SU-DHL-6 (cell line): ENCODE results near the gene TBX5.

Source experiments
- H2AFZ ChIP-seq: fragments of 200-600 bp; sonication (generic); 2 replicates; pipeline ENCODE4 v1.6.1; 2014; ENCODE audit warnings: low read depth, mild to moderate bottlenecking, moderate library complexity, mixed read lengths, antibody characterized with exemption, low read length; ENCODE audit not compliant: severe bottlenecking
- H3F3A ChIP-seq: fragments of 200-600 bp; shearing (Covaris generic); 2 replicates; pipeline ENCODE4 v1.6.0; 2016; ENCODE audit warnings: antibody characterized with exemption, mild to moderate bottlenecking; ENCODE audit not compliant: insufficient read depth
- H3K27ac ChIP-seq: fragments of 200-600 bp; sonication (generic); 2 replicates; pipeline ENCODE4 v1.5.1; 2016; ENCODE audit warnings: low read depth, mild to moderate bottlenecking, low read length, moderate library complexity, mixed read lengths
- H3K27me3 ChIP-seq: fragments of 200-600 bp; sonication (generic), shearing (Covaris generic); 2 replicates; pipeline ENCODE4 v1.6.0; 2014; ENCODE audit warnings: mild to moderate bottlenecking, low read length
- H3K36me3 ChIP-seq: fragments of 200-600 bp; sonication (generic); 2 replicates; pipeline ENCODE4 v1.6.1; 2014; ENCODE audit warnings: mild to moderate bottlenecking, low read length, mixed read lengths
- H3K4me2 ChIP-seq: fragments of 300-600, 200-600 bp; shearing (Covaris generic), sonication (generic); 2 replicates; pipeline ENCODE4 v1.6.0; 2014; ENCODE audit warnings: low read length, low read depth, mild to moderate bottlenecking; ENCODE audit not compliant: poor library complexity, severe bottlenecking
- H3K4me3 ChIP-seq: fragments of 200-600 bp; sonication (generic); 2 replicates; pipeline ENCODE4 v1.5.1; 2014; ENCODE audit warnings: antibody characterized with exemption, low read length, mild to moderate bottlenecking, mixed read lengths; ENCODE audit not compliant: insufficient read depth, poor library complexity, severe bottlenecking
- H3K79me2 ChIP-seq: fragments of 200-600 bp; sonication (generic); 2 replicates; pipeline ENCODE4 v1.6.1; 2014; ENCODE audit warnings: mild to moderate bottlenecking, low read length, moderate library complexity; ENCODE audit not compliant: insufficient read depth
- H3K9ac ChIP-seq: fragments of 200-600 bp; sonication (generic); 2 replicates; pipeline ENCODE4 v1.7.0; 2014; ENCODE audit warnings: mild to moderate bottlenecking, low read length
- H3K9me2 ChIP-seq: fragments of 200-600 bp; sonication (generic); replicated peaks from 2 replicates; pipeline ENCODE4 v1.6.1; 2014; ENCODE audit warnings: low read length; ENCODE audit not compliant: insufficient read depth
- H3K9me3 ChIP-seq: fragments of 200-600 bp; sonication (generic); 2 replicates; pipeline ENCODE4 v1.6.1; 2014; ENCODE audit warnings: low read length, mixed read lengths; ENCODE audit not compliant: insufficient read depth
- H4K20me1 ChIP-seq: fragments of 200-600 bp; sonication (generic); 2 replicates; pipeline ENCODE4 v1.6.1; 2014; ENCODE audit warnings: low read depth, mild to moderate bottlenecking, antibody characterized with exemption, low read length, moderate library complexity, mixed read lengths
- EZH2phosphoT487 ChIP-seq: fragments of 200-600 bp; sonication (generic), shearing (Covaris generic); conservative IDR thresholded peaks from 2 replicates; pipeline ENCODE4 v1.6.1; 2018; ENCODE audit warnings: mild to moderate bottlenecking, antibody characterized with exemption, low read length, moderate library complexity, mixed read lengths
- TF ChIP-seq, protein P1 (sequence below): fragments of 200-600 bp; sonication (generic); IDR thresholded peaks from one replicate; pipeline ENCODE4 v1.5.1; 2017; ENCODE audit warnings: antibody characterized with exemption, mild to moderate bottlenecking, low read length, moderate library complexity; ENCODE audit not compliant: insufficient read depth, poor library complexity, severe bottlenecking

TBX5 gene

DNA sequence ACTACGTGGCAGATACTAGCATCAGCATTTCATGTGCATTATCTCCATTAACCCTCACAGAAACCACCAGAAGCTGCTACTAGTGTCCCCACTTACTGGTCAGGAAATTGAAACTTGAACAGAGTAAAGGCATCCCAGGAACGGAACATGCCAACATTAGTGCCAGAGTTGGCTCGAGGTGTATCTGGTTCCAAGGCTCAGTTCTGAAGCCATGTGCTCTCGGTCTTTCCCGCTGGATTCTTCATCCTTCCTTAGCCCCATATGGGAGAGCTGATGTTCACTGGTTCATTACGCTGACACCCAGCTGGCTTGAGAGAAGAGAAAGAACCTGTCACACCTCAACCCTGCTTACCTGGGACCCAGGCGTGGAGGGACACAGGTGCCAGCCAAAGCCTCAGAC, 91.5 kb downstream of the TBX5 start:
- H3K9me3 ChIP-seq: no peaks in the 10 kb centered on the region
- no peaks in the 10 kb centered on the region for H3F3A ChIP-seq
- no peak overlapping the region for H3K9ac ChIP-seq
- no peaks in the 10 kb centered on the region for H3K79me2 ChIP-seq
- no peak overlapping the region for H3K27ac ChIP-seq
- TF ChIP-seq, protein P1, sequence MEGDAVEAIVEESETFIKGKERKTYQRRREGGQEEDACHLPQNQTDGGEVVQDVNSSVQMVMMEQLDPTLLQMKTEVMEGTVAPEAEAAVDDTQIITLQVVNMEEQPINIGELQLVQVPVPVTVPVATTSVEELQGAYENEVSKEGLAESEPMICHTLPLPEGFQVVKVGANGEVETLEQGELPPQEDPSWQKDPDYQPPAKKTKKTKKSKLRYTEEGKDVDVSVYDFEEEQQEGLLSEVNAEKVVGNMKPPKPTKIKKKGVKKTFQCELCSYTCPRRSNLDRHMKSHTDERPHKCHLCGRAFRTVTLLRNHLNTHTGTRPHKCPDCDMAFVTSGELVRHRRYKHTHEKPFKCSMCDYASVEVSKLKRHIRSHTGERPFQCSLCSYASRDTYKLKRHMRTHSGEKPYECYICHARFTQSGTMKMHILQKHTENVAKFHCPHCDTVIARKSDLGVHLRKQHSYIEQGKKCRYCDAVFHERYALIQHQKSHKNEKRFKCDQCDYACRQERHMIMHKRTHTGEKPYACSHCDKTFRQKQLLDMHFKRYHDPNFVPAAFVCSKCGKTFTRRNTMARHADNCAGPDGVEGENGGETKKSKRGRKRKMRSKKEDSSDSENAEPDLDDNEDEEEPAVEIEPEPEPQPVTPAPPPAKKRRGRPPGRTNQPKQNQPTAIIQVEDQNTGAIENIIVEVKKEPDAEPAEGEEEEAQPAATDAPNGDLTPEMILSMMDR: no peak
- no peak for TF ChIP-seq EZH2phosphoT487
- no peak overlapping the region for H2AFZ ChIP-seq
- H3K4me3 ChIP-seq: no peak overlapping the region
- H3K27me3 ChIP-seq: no peaks in the 10 kb centered on the region
- H4K20me1 ChIP-seq: no peaks in the 10 kb centered on the region
- no peaks in the 10 kb centered on the region for H3K36me3 ChIP-seq
- H3K4me2 ChIP-seq: no peak overlapping the region
- H3K9me2 ChIP-seq: no peaks in the 10 kb centered on the region

DNA sequence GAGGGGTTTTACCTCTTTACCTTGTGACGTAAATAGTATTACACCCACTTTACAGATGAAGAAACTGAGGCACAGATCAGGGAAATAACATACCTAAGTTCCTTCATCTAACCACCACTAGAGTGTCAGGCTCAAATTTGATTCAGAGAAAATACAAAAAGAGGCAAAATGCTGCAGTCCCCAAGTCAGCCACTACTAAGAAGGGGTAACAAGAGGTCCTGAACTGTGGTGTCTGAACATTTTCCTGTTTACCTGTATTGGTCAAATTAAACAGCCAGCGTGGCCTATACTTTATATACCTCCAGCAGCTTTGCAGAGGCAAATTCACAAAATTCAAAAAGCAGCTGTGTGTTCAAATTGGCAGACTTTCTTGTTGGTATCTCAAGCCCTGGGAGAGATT, 92.0 kb downstream of the TBX5 start:
- no peak overlapping the region for H2AFZ ChIP-seq
- H3K9me3 ChIP-seq: no peaks in the 10 kb centered on the region
- no peaks in the 10 kb centered on the region for H3K27me3 ChIP-seq
- no peak overlapping the region for H3K9ac ChIP-seq
- H3K79me2 ChIP-seq: no peaks in the 10 kb centered on the region
- no peaks in the 10 kb centered on the region for H3K9me2 ChIP-seq
- no peak overlapping the region for H3K4me2 ChIP-seq
- no peaks in the 10 kb centered on the region for H4K20me1 ChIP-seq
- no peaks in the 10 kb centered on the region for H3K36me3 ChIP-seq
- no peak overlapping the region for H3K27ac ChIP-seq
- H3F3A ChIP-seq: no peaks in the 10 kb centered on the region
- H3K4me3 ChIP-seq: no peak overlapping the region
- TF ChIP-seq EZH2phosphoT487: no peak
- TF ChIP-seq, protein P1: no peak

DNA sequence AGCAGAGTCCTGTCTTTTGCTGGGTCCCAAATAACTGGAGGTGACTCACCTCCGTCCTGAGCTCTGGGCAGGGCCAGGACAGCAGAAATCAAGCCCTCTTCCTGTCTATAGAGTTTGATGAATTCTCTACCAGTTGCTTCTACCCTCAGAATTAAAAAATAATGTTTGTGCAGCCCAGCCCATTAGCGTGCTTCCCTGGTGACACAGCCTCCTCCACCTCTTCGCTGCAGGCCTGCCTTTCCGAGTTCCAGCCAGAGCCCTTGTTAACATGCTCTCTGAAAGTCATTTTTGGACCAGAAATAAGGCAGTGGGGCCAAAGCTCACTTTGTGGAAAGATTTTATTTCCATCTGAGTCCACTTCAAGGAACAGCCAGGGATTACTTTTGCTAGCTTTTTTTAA, 94.0 kb downstream of the TBX5 start:
- Histone ChIP-seq H3K79me2 (no peaks in the 10 kb centered on the region), H3K9ac (no peak overlapping the region), H3F3A (no peaks in the 10 kb centered on the region), H4K20me1 (no peaks in the 10 kb centered on the region), H3K36me3 (no peaks in the 10 kb centered on the region), H3K4me3 (no peak overlapping the region), H3K27ac (no peak overlapping the region), H3K9me2 (no peaks in the 10 kb centered on the region), H3K4me2 (no peak overlapping the region), H3K9me3 (no peaks in the 10 kb centered on the region), H3K27me3 (no peaks in the 10 kb centered on the region), H2AFZ (no peak overlapping the region)
- TF ChIP-seq, protein P1: no peak
- no peak for TF ChIP-seq EZH2phosphoT487
